HEK293 (cell line): ENCODE results near the gene NUBPL.
A peak's percentile ranks its signal among the peaks of the same experiment; 100 is the strongest.

Experiments
- CTCF ChIA-PET: fragments of 350-600 bp; formaldehyde crosslinking; extraction: SDS; loops from one replicate; lab custom pipeline; 2021; ENCODE audit warnings: antibody characterized with exemption; lab: Yijun Ruan, JAX
- POLR2A ChIA-PET: fragments of 300-600 bp; formaldehyde crosslinking; extraction: SDS; loops from one replicate; lab custom pipeline; 2020; ENCODE audit warnings: antibody characterized with exemption, inconsistent platforms; lab: Yijun Ruan, JAX
- H3K27ac ChIP-seq: fragments of 200-500 bp; sonication (Bioruptor generic); 2 replicates; pipeline ENCODE4 v1.5.1; 2014; ENCODE audit warnings: low read depth, low read length, control low read depth, inconsistent platforms; ENCODE audit errors: extremely low read depth
- H3K36me3 ChIP-seq, 2 experiments: fragments of 200-500 bp in 1 of 2; sonication (Bioruptor generic) in 1 of 2; 1 replicate in 1 of 2; 2 replicates in 1 of 2; pipeline ENCODE4 v1.5.1; 2014 to 2017; ENCODE audit warnings: inconsistent platforms in 2 of 2, low read length in 2 of 2; ENCODE audit not compliant: control insufficient read depth in 2 of 2, insufficient read depth in 1 of 2
- H3K4me1 ChIP-seq: fragments of 200-500 bp; sonication (Bioruptor generic); 2 replicates; pipeline ENCODE4 v1.5.1; 2014; ENCODE audit warnings: mild to moderate bottlenecking, low read length, inconsistent platforms; ENCODE audit not compliant: control insufficient read depth, insufficient read depth
- H3K4me3 ChIP-seq: 2 replicates; pipeline ENCODE4 v1.5.1; 2011; ENCODE audit warnings: low read depth, mild to moderate bottlenecking, control low read depth, low read length, moderate library complexity
- H3K9me3 ChIP-seq: fragments of 200-500 bp; sonication (Bioruptor generic); 2 replicates; pipeline ENCODE4 v1.5.1; 2014; ENCODE audit warnings: low read depth, low read length, inconsistent platforms; ENCODE audit not compliant: control insufficient read depth, insufficient read depth
- BCL11B ChIP-seq: fragments of 450-650 bp; formaldehyde crosslinking; IDR thresholded peaks from 2 replicates; pipeline ENCODE4 v1.5.1; 2016; ENCODE audit warnings: low read depth, missing biosample characterization, missing genetic modification characterization
- GLI2 ChIP-seq: fragments of 450-650 bp; formaldehyde crosslinking; IDR thresholded peaks from 2 replicates; pipeline ENCODE4; 2017; ENCODE audit warnings: missing biosample characterization, missing genetic modification characterization, low read depth, borderline replicate concordance
- KLF16 ChIP-seq: fragments of 450-650 bp; formaldehyde crosslinking; IDR thresholded peaks from 2 replicates; pipeline ENCODE4 v1.5.1; 2017; ENCODE audit warnings: missing biosample characterization, missing genetic modification characterization
- OSR2 ChIP-seq: fragments of 450-650 bp; formaldehyde crosslinking; IDR thresholded peaks from 2 replicates; pipeline ENCODE4 v1.5.1; 2016; ENCODE audit warnings: missing biosample characterization, missing genetic modification characterization
- PRDM10 ChIP-seq: fragments of 450-650 bp; formaldehyde crosslinking; IDR thresholded peaks from 2 replicates; pipeline ENCODE4 v1.5.1; 2016; ENCODE audit warnings: missing biosample characterization, missing genetic modification characterization
- ZBTB10 ChIP-seq: fragments of 450-650 bp; formaldehyde crosslinking; IDR thresholded peaks from 2 replicates; pipeline ENCODE4 v1.5.1; 2016; ENCODE audit warnings: missing biosample characterization, missing genetic modification characterization
- ZFHX2 ChIP-seq: fragments of 450-650 bp; formaldehyde crosslinking; conservative IDR thresholded peaks from 2 replicates; pipeline ENCODE4 v1.5.1; 2016; ENCODE audit warnings: missing biosample characterization, missing genetic modification characterization
- ZNF10 ChIP-seq: fragments of 450-650 bp; formaldehyde crosslinking; IDR thresholded peaks from 2 replicates; pipeline ENCODE4 v1.5.1; 2017; ENCODE audit warnings: missing biosample characterization, missing genetic modification characterization
- ZNF16 ChIP-seq: fragments of 450-650 bp; formaldehyde crosslinking; IDR thresholded peaks from 2 replicates; pipeline ENCODE4 v1.5.1; 2016; ENCODE audit warnings: low read depth, missing biosample characterization, missing genetic modification characterization
- ZNF174 ChIP-seq: fragments of 450-650 bp; formaldehyde crosslinking; IDR thresholded peaks from 2 replicates; pipeline ENCODE4 v1.5.0; 2017; ENCODE audit warnings: missing biosample characterization, mild to moderate bottlenecking, missing genetic modification characterization
- ZNF214 ChIP-seq: fragments of 450-650 bp; formaldehyde crosslinking; IDR thresholded peaks from 2 replicates; pipeline ENCODE4 v1.5.1; 2017; ENCODE audit warnings: missing biosample characterization, mild to moderate bottlenecking, missing genetic modification characterization, borderline replicate concordance
- ZNF239 ChIP-seq: fragments of 450-650 bp; formaldehyde crosslinking; IDR thresholded peaks from 2 replicates; pipeline ENCODE4 v1.5.1; 2016; ENCODE audit warnings: missing biosample characterization, missing genetic modification characterization
- ZNF266 ChIP-seq: fragments of 450-650 bp; formaldehyde crosslinking; IDR thresholded peaks from 2 replicates; pipeline ENCODE4 v1.5.1; 2016; ENCODE audit warnings: missing biosample characterization, missing genetic modification characterization, low read depth
- ZNF350 ChIP-seq: fragments of 450-650 bp; formaldehyde crosslinking; IDR thresholded peaks from 2 replicates; pipeline ENCODE4 v1.5.0; 2017; ENCODE audit warnings: missing biosample characterization, mild to moderate bottlenecking, missing genetic modification characterization
- ZNF362 ChIP-seq: fragments of 450-650 bp; formaldehyde crosslinking; IDR thresholded peaks from 2 replicates; pipeline ENCODE4 v1.5.1; 2016; ENCODE audit warnings: missing biosample characterization, missing genetic modification characterization
- ZNF529 ChIP-seq: fragments of 450-650 bp; formaldehyde crosslinking; IDR thresholded peaks from 2 replicates; pipeline ENCODE4 v1.5.1; 2017; ENCODE audit warnings: missing genetic modification characterization, missing biosample characterization; ENCODE audit not compliant: insufficient replicate concordance
- ZNF580 ChIP-seq: fragments of 450-650 bp; formaldehyde crosslinking; IDR thresholded peaks from 2 replicates; pipeline ENCODE4 v1.5.1; 2016; ENCODE audit warnings: missing biosample characterization, missing genetic modification characterization
- ZNF645 ChIP-seq: fragments of 450-650 bp; formaldehyde crosslinking; IDR thresholded peaks from 2 replicates; pipeline ENCODE4; 2016; ENCODE audit warnings: missing biosample characterization, missing genetic modification characterization
- ZNF654 ChIP-seq: fragments of 450-650 bp; formaldehyde crosslinking; IDR thresholded peaks from 2 replicates; pipeline ENCODE4 v1.5.1; 2016; ENCODE audit warnings: low read depth, missing biosample characterization, missing genetic modification characterization
- ZNF707 ChIP-seq: fragments of 450-650 bp; formaldehyde crosslinking; IDR thresholded peaks from 2 replicates; pipeline ENCODE4 v1.5.1; 2016; ENCODE audit warnings: missing biosample characterization, missing genetic modification characterization

Gene NUBPL

GRCh38 chr14:31527546-31527945 lies 33.7 kb upstream of the NUBPL start (continued):
- TF ChIP-seq ZBTB10 (no peak), ZNF362 (tag by site-specific recombination) (no peak)
- TF ChIP-seq, all 188 proteins: peak for 0

GRCh38 chr14:31529053-31529452 lies 32.2 kb upstream of the NUBPL start:
- Histone ChIP-seq H3K9me3 (peaks cover 2% of the 10 kb centered on the region; the same call in 1 of the 2 replicates), H3K4me3 (no peak overlapping the region), H3K4me1 (no peaks in the 10 kb centered on the region), H3K27ac (no peak overlapping the region), H3K36me3 (no peaks in the 10 kb centered on the region)
- 0 out of 2 replicates have a peak, but pooled peaks have one; percentile 19 for TF ChIP-seq ZNF174 (tag by site-specific recombination)
- TF ChIP-seq ZNF529 (tag by site-specific recombination) = no peak
- TF ChIP-seq ZNF654 (tag by site-specific recombination) = no peak
- TF ChIP-seq ZNF266 (tag by site-specific recombination) = no peak
- CTCF ChIA-PET = no interaction called here
- POLR2A ChIA-PET = no interaction called here

- Histone ChIP-seq H3K4me1 (no peaks in the 10 kb centered on the region), H3K36me3 (no peaks in the 10 kb centered on the region), H3K4me3 (no peak overlapping the region), H3K9me3 (peaks cover 2% of the 10 kb centered on the region; the same call in 1 of the 2 replicates), H3K27ac (no peak overlapping the region)
- POLR2A ChIA-PET = no interaction called here
- TF ChIP-seq ZNF645 (tag by site-specific recombination) = no peak
- CTCF ChIA-PET = interaction anchor here (0.9 kb wide), 1 partner anchor 13 kb away, joined by 3 read pairs; no protein-coding TSS in a partner anchor
These were observed 31.1 kb upstream of the NUBPL start for GRCh38 chr14:31530136-31530535.

- ChIA-PET CTCF (interaction anchor here (1.0 kb wide), 1 partner anchor 8 kb away, joined by 4 read pairs; no protein-coding TSS in a partner anchor), POLR2A (no interaction called here)
- no peak overlapping the region for H3K4me3 ChIP-seq
- H3K9me3 ChIP-seq = peaks cover 2% of the 10 kb centered on the region; the same call in 1 of the 2 replicates
- H3K27ac ChIP-seq = no peak overlapping the region
- no peaks in the 10 kb centered on the region for H3K36me3 ChIP-seq
- H3K4me1 ChIP-seq = no peaks in the 10 kb centered on the region
- TF ChIP-seq ZNF707 (no peak), ZNF350 (no peak), OSR2 (no peak), PRDM10 (tag by site-specific recombination) (no peak), ZNF214 (tag by site-specific recombination) (no peak), GLI2 (no peak), ZNF10 (tag by site-specific recombination) (no peak), ZNF580 (tag by site-specific recombination) (no peak), ZNF16 (tag by site-specific recombination) (no peak), ZFHX2 (no peak), ZNF239 (tag by site-specific recombination) (no peak), BCL11B (no peak), KLF16 (tag by site-specific recombination) (no peak)
These were observed 24.8 kb upstream of the NUBPL start for GRCh38 chr14:31536201-31536960.
